OCI-LY1 (cell line): ENCODE data around the gene TLR8.

Experiments used
- EZH2 ChIP-seq: fragments of 200-600 bp; sonication (generic), shearing (Covaris generic); IDR thresholded peaks from 2 replicates; pipeline ENCODE4 v1.8.0; 2017; ENCODE audit warnings: borderline replicate concordance, mixed run types, mild to moderate bottlenecking, antibody characterized with exemption, low read length, moderate library complexity, mixed read lengths
- TF ChIP-seq, protein P1 (sequence below): fragments of 200-600 bp; sonication (generic), shearing (Covaris generic); IDR thresholded peaks from 2 replicates; pipeline ENCODE4 v1.5.1; 2017; ENCODE audit warnings: mild to moderate bottlenecking, antibody characterized with exemption, low read length, moderate library complexity, mixed read lengths

- TF ChIP-seq, protein P1, sequence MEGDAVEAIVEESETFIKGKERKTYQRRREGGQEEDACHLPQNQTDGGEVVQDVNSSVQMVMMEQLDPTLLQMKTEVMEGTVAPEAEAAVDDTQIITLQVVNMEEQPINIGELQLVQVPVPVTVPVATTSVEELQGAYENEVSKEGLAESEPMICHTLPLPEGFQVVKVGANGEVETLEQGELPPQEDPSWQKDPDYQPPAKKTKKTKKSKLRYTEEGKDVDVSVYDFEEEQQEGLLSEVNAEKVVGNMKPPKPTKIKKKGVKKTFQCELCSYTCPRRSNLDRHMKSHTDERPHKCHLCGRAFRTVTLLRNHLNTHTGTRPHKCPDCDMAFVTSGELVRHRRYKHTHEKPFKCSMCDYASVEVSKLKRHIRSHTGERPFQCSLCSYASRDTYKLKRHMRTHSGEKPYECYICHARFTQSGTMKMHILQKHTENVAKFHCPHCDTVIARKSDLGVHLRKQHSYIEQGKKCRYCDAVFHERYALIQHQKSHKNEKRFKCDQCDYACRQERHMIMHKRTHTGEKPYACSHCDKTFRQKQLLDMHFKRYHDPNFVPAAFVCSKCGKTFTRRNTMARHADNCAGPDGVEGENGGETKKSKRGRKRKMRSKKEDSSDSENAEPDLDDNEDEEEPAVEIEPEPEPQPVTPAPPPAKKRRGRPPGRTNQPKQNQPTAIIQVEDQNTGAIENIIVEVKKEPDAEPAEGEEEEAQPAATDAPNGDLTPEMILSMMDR: no peak
- no peak for TF ChIP-seq EZH2
Observed at GRCh38 chrX:12936947-12937346, 30.5 kb downstream of the TLR8 start.
